ENCODE results near the gene GNG12.

Gene GNG12

DNA sequence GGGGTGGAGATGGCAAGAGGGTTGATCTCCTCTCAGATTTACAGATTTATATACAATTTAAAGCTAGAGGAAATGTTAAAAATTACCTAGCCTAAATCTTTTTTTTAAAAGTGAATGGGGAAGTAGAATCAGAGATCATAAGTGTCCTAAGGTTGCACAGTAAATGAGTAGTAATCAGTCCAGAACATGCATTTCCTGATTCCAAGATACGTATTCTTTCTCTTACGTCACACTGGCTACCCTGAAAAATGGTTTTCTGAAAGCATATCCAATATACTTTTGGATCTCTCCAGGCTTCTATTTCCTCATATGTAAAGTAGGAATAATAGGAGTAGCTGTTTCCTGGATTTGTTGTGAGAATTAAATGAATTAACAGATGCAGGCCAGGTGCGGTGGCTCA is 136.6 kb downstream of the GNG12 start:
- peak; percentile 47 for DNase-seq

DNA sequence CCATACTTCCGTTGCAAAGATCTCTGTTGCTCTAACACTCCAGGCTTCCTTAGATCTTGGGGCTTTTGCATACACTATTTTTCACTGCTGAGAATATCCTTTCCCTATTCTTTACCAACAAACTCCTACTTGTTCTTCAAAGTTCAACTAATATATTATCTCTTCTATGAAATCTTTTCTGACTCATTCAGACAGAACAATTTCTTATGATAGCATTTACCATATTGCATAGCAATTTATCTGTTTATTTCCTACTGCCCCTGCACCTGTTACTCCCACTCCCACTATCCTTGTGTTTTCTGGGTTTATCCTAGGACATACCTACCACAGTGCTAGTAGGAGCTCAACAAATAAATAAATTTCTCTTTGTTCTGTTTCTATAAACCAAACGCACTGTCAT is 137.3 kb downstream of the GNG12 start:
- no peak for DNase-seq

DNA sequence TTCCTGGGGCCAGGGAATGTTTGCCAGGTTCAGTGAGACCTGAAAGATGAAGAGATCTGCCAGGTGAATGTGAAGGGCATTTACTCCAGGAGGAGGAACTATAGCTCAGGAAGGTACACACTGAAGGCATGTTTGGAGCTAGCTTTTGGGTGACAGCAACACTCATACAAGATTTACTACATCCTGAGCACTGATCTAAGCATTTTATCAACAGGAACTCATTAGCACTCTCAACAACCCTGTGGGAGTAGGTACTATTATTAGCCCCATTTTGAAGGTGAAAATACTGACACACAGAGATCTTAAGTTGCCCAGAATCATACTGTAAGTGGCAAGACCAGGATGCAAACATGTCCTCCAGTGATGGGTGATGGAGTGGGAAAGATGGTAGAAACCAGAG is 141.6 kb downstream of the GNG12 start:
- DNase-seq = no peak

DNA sequence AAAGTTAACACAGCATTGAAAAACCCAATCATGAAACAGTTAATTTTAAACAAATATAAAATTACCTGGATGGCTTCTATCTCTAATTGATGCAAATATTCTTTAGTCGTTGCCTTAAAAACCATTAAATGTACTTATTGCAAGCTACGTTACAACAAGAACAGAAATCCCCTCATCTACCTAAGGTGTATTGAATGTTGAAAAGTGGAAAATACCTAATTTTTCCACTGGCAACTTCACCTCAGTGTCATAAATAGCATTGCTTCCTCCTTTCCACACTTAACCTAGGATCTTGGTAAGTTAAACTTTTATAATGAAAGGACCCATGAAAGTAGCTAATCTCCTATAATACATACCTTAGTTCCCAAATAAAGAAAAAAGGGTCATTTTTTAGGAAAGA is 142.9 kb downstream of the GNG12 start:
- no peak for DNase-seq

DNA sequence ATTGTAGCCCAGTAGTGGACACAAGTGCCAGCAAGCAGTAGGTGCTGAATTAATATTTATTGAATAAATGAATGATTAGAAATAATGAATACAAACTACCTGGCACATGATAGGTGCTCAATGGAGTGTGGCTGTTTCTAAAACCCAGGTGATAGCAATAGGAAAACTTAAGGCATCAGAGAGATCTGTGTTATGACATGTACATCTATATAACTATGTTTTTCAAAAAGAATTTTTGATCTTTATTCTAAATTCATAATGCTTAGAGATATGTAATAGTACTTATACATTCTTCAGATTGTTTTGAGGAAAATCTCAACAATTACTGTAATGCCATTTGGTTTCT is 143.3 kb downstream of the GNG12 start:
- no peak for DNase-seq

DNA sequence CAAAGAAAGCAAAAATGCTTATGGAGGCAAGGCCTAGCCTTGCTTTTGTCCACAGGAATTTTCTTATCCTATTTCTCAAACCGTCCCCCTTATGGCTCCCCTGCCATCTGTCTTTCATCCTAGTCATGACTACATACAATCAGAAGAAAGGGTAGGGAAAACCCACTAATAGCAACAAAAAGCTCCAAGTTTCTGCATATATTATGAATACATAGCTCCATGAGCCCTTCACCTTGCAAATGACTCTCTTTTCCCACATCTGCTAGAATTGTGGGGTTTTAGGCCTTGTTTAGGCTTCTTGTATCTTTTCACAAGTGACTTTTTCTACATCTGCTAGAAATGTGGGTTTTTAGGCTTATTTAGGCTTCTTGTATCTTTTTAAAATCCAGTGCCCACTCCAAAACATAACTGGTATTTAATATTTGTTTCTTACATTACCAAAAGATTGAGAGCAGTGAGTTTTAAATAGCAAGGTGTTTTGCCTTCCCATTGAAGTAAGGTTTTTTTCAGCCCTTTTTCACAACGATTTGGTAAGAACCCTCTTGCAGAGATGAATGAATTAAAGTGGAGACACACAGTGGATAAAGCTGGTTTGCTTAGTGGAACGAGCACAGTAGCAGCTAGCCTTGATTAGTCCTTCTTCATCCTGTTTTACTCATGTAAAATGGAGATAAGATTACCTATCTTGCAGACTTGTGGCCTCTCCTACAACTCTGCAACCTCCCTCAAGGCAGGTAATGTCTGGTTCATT is 143.8 kb downstream of the GNG12 start:
- DNase-seq = peak; percentile 51

DNA sequence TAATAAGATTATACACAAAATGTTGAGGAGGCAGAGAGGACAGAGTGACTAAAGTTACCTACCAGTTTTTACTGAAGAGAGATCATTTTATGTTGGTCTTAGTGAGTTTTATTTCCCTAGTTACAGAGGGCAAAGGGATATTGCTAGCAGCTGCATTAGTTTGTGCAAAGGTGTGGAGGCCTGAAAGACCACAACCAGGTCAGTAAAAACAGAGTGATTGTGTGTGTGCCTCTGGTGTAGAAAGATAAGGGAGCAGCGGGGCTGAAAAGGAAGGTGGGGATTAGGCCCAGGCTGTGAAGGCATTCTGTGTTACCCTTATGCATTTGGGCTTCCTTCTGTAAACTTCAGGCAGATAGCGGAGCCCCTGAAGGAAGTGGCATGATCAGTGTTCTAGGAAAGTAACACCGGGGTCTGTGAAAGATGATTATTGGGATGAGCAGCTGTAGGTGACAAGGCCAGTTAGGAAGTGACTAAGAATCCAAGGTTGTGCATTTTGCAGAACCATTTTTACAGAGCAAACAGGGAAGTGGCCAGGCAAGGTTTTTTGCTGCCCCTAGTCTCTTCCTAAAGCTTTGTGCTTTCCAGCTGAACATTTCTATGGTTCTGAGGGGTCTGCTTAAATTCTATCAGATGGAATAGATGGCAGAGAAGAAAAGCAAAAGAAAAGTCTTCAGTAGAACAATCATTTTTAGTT is 144.6 kb downstream of the GNG12 start:
- DNase-seq = peak; percentile 91

DNA sequence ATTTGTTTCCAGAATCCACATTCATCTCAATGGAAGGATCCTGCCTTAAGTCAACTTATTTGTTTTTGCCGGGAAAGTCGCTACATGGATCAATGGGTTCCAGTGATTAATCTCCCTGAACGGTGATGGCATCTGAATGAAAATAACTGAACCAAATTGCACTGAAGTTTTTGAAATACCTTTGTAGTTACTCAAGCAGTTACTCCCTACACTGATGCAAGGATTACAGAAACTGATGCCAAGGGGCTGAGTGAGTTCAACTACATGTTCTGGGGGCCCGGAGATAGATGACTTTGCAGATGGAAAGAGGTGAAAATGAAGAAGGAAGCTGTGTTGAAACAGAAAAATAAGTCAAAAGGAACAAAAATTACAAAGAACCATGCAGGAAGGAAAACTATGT is 145.6 kb downstream of the GNG12 start:
- peak; percentile 63 for DNase-seq

DNA sequence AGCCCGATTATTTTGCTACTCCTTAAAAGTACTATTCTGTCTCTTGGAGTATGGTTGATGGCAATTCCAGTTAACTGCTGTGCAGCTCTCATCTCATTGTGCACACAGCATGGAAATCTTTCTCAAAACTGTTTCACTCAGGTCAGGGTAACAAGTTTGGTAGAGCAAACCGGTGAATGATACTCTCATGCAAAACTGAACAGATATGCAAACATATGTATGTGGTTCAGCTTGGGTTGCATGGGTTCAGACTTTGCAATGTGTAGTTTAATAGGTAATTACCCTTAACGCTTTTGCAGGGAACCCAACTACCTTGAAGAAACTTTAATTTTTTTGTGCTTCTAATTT is 146.1 kb downstream of the GNG12 start:
- DNase-seq = no peak

DNA sequence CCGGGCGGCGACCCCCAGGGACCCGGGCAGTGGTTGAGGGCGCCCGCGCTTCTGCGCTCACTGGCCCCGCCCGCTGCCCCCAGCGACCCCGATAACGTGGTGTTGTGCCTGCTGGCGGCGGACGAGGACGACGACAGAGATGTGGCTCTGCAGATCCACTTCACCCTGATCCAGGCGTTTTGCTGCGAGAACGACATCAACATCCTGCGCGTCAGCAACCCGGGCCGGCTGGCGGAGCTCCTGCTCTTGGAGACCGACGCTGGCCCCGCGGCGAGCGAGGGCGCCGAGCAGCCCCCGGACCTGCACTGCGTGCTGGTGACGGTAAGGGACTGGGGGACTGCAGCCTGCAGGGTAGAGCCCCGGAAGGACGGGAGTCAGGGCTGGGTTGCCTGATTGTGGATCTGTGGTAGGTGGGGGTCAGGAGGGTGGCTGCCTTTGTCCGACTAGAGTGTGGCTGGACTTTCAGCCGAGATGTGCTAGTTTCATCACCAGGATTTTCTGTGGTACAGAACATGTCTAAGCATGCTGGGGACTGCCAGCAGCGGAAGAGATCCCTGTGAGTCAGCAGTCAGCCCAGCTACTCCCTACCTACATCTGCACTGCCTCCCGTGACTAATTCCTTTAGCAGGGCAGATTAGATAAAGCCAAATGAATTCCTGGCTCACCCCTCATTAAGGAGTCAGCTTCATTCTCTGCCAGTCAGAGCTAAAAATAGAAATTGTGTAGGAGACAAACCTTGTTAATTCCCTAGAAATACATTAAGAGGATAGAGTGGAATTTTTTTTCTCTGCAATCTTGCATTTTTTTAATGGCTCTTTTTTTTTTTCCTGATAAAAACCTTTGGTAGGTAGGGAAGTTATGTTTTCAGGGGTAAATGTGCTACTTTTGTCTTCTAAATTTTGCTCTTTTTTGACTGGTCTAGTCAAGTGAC is 146.7 kb downstream of the GNG12 start:
- peak; percentile 94 for DNase-seq

DNA sequence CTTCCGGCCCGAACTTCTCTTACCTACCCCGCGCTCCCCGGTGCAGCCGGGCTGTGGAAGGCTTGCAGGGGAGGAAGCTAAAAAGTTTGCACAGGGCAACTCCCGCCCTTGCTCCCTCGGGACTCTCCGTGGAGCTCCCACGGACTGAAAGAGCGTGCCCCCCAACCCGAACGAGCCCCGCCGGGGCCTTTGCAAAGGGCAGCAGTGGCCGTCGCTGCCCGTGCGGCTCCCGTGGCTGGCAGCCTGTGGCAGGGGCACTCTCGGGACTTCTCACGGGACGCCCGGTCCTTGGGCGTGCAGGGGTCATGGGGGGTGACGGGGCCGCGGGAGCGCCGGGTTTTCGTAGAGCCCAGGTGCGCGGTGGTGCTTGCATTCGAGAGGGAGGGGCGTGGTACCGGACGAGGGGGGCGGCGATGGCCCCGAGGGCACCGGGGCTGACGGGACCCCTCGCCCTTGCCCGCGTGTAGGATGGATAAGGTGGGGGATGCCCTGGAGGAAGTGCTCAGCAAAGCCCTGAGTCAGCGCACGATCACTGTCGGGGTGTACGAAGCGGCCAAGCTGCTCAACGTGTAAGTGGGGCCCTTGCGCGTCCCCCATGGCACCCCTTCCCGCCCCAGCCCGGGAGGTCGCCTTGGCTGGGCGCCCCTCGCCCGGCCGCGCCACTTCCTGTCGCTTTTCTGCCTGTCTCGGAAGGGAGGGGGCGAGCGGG is 147.6 kb downstream of the GNG12 start:
- DNase-seq = peak; percentile 66

DNA sequence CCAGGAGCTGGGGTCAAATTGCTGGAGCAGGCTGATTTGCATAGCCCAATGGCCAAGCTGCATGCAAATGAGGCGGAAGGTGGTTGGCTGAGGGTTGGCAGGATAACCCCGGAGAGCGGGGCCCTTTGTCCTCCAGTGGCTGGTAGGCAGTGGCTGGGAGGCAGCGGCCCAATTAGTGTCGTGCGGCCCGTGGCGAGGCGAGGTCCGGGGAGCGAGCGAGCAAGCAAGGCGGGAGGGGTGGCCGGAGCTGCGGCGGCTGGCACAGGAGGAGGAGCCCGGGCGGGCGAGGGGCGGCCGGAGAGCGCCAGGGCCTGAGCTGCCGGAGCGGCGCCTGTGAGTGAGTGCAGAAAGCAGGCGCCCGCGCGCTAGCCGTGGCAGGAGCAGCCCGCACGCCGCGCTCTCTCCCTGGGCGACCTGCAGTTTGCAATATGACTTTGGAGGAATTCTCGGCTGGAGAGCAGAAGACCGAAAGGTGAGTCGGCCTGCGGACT is 148.2 kb downstream of the GNG12 start, which contains the start of gene GADD45A:
Gene GADD45A (plus strand): TSS at position 135 of the 491 bp plus-strand sequence. CDS start 294 bp downstream, at position 429.
- DNase-seq = peak; percentile 99

DNA sequence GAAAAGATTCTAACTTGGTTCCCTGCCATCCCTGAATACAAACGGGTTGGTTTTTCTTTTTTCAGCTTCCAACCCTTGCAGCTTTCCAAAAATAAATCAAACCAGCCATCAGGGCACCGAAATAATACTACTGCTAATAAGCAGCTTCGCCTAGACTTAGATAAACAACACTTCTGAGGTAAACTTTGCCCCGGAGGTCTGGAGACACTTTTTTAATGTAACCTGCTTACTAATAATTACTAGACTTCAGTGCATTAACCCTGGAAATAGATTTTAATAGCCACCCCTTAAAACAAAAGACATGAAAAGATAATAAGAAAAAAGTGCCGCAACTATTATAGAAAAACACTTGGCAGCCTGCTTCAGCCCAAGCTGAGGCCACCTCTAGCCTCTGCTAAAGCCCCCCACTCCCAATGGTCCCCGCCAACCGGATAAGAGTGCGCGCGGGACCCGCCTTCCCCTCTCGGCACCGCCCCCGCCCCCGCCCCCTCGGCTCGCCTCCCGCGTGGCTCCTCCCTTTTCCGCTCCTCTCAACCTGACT is 148.7 kb downstream of the GNG12 start:
- no peak for DNase-seq

DNA sequence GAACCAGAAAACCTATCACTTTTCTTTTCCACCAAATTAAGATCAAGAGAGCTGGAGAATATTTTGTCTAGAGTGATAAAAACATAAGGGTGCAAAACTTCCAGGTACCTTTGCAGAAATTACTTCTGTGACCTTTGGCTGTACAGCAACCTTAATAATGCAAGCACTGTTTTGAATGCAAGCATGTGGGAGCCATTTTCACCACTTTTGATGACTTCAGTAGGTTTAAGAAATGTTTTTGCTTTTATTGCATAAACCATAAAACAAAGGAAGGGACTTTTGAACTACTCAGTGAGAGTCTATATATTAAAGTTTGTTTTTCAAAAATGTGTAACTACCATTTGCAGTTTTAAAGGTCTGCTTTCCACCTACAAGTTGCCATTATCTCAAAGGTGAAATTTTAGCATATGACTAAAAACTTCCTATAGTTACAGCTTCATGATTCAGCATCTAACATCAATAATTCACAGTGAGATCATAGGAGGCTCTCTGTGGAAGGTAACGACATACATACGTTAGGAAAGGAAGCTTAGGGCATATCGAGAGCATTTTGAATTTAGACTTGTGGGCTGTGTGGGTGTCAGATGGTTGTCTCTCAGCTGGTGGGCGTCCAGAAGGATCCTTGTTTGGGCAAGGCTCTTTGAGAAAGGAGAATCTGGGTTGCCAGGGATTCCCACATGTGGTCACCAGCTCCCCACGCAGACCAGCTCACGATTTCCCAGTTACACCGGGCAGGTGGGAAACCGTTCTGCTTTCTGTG is 149.3 kb downstream of the GNG12 start:
- DNase-seq = no peak

DNA sequence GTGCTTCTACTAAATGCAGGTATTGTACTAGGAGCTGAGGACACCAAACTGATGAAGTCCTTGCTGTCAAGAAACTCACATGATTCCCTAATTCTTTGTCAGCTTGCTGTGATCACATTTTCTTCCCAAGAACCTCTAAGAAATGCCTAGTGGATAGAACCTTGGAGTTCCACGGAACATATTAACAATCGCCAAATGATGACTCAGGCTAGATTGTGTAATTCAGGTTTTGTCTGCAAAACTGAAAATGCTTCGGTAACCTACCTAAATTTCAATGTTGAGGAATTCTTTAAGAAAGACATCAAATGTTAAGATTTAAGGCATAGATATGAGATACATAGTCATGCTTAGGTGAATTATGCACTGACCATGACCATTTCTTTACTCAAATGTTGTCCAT is 150.0 kb downstream of the GNG12 start:
- DNase-seq = no peak

DNA sequence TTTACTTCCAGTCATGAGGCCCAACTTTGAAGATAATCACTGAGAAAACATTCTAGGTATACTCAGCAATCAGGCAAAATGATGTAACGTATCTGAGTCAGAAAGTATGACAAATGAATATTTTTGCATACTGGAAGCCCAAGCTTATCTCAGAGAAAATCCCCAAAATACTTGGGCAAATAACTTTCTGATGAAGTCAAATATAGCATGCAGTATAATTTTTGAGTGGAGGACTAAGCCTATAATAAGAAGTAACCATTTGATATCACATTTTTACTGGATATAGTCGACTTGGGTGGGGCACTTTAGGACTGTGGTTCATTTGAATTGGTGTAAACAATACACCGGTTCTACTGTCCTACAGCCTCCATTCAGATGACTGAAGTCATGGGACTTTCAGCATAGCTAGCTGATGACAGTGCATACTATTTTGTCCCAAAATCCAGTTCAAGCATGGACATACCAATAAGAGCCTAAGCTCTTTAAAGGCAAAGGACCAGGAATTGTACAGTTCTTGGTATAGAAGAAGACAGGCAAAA is 150.5 kb downstream of the GNG12 start:
- DNase-seq = no peak

DNA sequence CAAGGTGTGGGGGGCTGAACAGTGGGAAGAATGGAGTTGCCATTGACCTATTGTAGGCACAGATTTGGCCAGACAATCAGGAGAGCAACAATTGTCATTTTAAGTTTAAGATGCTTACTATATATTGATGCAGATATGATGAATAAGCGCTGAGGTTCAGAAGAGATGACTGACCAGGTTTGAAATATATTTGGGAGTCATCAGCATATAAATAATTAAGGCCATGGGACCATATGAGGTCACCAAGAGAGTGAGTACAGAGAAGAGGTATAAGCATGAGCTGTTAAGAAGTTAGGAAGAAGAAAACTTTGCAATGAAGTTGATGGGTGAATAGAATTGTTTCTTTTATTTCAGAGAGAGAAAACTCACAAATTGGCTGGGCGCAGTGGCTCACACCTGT is 152.8 kb downstream of the GNG12 start:
- no peak for DNase-seq

DNA sequence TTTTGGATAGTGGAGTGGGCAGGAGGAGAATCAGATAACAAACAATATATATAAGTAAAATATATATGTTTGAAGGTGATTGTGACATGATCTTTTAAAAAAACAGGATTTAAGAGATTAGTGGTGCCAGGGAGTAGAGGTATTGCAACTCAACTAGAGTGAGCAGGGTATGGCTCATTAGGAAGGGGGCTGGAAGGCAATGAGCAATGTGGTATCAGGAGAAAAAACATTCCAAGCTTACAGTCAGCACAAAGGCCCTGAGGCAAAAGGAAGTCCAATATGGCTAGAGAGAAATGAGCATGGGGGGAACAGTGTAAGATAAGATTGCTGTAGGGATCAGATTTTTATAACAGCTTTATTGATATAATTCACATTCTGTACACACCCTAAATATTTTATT is 153.6 kb downstream of the GNG12 start:
- no peak for DNase-seq

DNA sequence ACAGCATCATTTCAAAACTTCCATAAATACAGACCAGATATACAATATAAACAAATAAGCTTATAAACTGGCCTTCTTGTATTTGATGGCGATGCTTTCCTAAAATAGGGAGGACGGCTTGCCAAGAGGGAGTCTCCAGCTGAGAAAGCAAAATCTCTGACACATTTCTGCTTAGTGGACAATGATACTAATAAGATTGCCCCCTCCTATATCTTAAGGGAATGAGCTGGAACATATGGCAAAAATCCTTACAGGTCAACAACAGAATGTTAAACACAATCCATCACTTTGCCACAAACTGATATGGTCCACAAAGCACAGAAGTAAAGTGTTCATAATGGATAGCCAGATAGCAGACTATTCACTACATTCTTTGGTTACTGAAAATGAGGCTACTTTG is 155.3 kb downstream of the GNG12 start:
- DNase-seq = no peak

DNA sequence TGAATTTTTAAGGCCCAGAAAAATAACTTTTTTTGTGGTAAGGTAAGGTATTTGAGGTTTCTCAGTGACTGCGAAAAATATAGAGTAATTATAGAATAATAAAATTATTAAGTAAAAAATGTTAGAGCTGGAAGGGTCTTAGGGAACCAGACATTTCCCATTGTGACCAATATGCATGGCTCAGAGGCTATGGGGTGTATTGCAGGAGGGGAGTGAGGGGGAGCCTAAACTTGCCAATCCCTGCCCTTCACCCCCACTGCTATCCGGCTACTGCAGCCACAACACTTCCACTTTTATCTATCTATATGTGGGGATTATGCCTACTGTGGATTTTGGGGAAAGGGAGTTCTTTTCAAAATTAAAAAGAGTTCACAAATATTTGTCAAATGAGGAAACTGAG is 155.9 kb downstream of the GNG12 start:
- DNase-seq = no peak

DNA sequence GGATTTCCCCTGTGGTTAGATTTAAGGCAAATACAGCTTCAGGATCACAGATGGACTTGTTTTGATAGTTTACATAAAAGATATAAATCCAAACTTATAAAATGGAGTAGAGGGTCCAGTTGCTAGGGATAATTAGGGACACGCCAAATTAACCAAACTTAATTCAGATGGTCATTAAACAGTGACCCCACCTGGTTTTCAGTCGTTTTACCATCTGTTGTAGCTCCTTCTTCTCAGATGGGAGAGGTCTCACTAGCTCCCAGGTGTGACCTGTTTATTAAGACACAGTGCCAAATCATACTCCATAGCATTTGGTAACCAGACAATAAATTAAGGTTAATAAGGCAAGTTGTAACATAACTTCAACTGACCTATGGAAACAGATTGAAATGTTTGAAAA is 156.3 kb downstream of the GNG12 start:
- no peak for DNase-seq
